GM12865 (cell line): ENCODE data around the gene PTPA.

Source experiments
- DNase-seq: peaks from one replicate; pipeline ENCODE4 v3.0.0; 2010; ENCODE audit warnings: low read depth
- H3K4me3 ChIP-seq: 2 replicates; pipeline ENCODE4 v1.5.1; 2011; ENCODE audit warnings: mild to moderate bottlenecking, low read depth, low read length, control low read depth
- TF ChIP-seq, protein P1 (sequence below): IDR thresholded peaks from 2 replicates; pipeline ENCODE4 v1.5.1; 2011; ENCODE audit warnings: low read length, control low read depth, low read depth, inconsistent platforms; ENCODE audit not compliant: insufficient read depth; ENCODE audit errors: missing control alignments

The PTPA gene

DNA sequence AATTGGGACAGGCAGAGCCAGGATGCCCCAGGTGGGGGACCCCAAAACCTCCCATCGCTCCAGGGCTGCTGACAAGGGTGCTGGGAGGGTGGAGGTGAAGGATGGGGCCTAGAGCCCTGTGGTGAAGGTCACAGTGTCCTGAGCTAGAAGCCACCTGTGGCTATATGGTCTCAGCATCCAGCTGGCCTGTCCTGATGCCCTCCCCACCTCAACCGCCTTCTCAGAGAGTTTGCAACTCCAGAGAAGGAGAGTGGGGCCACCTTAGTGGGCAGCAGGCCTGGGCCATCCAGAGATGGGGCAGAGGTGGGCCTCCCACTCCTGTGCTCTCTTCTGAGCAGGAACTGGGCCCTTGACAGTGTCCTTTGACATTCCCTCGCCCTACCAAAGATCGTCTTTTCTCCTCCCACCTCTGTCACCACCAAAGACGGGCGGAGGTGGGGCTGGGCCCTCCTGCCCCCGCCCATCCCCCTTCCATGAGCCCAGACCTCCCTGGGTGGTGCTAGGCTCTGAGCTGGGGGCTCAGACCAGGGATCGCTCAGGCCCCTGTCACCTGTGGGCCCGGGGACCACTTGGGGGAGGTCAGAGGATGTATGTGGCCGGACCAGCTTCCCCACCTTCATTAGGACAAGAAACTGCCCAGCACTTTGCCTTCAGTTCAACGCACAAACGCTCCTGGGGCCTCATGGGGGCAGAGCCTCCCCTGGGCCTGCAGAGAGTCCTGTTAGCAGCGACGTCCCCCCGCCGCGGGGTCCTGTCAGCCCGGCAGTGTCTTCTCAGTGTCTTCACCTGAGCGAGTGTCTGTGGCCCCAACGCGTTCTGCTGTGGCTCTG lies 40.3 kb upstream of the PTPA start:
- TF ChIP-seq, protein P1, sequence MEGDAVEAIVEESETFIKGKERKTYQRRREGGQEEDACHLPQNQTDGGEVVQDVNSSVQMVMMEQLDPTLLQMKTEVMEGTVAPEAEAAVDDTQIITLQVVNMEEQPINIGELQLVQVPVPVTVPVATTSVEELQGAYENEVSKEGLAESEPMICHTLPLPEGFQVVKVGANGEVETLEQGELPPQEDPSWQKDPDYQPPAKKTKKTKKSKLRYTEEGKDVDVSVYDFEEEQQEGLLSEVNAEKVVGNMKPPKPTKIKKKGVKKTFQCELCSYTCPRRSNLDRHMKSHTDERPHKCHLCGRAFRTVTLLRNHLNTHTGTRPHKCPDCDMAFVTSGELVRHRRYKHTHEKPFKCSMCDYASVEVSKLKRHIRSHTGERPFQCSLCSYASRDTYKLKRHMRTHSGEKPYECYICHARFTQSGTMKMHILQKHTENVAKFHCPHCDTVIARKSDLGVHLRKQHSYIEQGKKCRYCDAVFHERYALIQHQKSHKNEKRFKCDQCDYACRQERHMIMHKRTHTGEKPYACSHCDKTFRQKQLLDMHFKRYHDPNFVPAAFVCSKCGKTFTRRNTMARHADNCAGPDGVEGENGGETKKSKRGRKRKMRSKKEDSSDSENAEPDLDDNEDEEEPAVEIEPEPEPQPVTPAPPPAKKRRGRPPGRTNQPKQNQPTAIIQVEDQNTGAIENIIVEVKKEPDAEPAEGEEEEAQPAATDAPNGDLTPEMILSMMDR = no peak
- no peak overlapping the region for H3K4me3 ChIP-seq

DNA sequence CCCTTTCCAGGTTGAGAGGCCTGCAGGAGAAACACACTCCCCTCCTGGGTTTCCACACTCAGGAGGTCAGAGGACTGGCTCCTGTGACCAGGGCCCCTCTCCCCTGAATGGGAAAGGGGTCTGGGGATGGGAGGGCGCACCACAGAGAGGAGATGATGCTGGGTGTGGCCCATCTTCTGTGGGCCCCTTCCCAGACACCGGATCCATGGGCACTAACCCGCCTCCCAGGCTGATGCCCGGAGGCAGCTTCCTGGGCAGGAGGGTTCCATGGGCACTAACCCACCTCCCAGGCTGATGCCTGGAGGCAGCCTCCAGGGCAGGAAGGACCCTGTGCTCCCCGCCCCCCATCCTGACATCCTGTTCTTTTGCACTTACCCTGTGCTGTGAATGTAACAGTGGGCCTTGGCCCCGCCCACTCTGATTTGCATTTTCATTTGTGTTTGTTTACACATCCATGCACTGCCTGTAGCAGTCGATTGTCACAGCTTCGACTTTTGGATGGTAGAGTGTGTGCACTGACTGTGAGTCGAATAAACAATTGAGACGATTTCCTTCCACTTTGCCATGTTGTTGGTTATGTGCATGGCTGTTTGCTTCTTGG lies 39.6 kb upstream of the PTPA start:
- TF ChIP-seq, protein P1 = no peak
- no peak overlapping the region for H3K4me3 ChIP-seq
- DNase-seq = no peak

More for the DNA sequence above, 40.3 kb upstream of the PTPA start:
- DNase-seq = no peak

DNA sequence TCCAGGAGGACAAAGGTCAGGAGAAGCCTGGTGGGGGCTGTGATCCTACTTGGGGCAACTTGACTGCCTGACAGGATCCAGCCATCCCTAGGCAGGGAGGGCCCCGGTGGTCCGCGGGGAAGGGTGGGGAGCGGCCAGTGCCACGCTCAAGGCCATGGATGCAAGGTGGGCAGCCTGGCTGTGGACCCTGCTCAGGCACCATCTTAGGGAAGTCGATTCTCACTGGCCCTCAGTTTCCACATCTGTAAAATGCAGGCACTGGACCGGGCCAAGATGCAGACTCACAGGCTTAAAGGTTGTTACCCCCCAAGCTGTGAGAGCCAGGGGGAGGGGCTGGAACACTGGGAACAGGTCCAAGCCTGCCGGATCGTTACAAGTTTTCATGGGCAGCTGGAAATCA lies 39.0 kb upstream of the PTPA start:
- TF ChIP-seq, protein P1 = no peak
- H3K4me3 ChIP-seq = no peak overlapping the region
- DNase-seq = no peak

DNA sequence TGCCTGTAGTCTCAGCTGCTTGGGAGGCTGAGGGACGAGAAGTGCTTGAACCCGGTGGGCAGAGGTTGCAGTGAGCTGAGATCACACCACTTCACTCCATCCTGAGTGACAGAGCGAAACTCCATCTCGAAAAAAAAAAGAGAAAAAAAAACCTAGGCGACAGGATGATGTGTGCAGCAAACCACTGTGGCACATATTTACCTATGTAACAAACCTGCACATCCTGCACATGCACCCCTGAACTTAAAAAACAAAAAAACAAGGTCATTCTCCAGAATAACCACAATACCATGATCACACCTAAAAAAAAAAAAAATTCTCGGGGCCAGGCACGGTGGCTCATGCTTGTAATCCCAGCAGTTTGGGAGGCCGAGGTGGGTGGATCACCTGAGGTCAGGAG lies 37.8 kb upstream of the PTPA start:
- TF ChIP-seq, protein P1 = no peak
- DNase-seq = no peak
- H3K4me3 ChIP-seq = no peak overlapping the region

DNA sequence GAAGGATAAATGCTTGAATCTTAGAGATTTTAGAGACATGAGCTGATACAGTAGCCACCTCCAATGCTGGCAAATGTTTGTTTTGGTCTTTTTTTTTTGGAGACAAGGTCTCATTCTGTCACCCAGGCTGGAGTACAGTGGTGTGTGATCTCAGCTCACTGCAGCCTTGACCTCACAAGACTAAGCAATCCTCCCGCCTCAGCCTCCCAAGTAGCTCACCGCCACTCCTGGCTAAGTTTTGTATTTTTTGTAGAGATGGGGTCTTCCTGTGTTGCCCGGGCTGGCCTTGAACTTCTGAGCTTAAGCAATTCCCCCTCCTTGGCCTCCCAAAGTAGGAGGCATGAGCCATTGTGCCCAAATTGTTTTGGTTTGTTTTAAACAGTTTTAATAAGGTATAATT lies 37.1 kb upstream of the PTPA start:
- no peak for DNase-seq
- H3K4me3 ChIP-seq = no peak overlapping the region
- TF ChIP-seq, protein P1 = no peak

DNA sequence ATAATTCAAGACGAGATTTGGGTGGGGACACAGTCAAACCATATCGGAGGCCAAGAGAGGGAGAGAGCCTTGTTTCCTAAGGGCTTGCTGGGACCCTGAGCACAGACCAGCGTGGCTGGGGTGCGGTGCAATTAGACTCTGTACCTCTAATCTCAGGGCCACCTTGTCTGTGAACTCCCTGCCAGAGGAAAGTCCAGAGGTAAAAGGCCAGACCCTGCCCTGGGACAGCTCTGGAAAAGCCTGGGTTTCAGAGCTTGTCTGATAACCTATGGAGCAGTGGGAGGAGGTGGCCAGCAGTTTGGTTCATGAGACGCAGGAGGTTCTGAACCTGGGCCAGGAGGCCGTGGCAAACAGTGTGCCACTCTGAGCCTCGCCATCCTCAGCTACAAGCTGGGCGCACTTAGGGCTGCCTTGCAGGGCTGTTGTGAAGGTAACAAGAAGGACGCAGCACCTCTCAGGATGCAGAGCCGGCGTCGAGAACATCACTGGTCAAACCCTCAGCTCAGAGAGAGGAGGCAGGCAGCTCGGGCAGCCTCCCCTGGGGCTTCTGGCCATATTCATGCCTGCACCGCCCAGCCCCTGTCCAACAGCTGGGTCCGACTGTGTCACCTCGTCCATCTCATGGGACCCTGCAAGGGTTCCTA lies 35.1 kb upstream of the PTPA start:
- DNase-seq = no peak
- no peak overlapping the region for H3K4me3 ChIP-seq
- TF ChIP-seq, protein P1 = no peak
